Stimulated activated CD4-positive, alpha-beta T cell treated with anti-CD3 and anti-CD28 coated beads, Interleukin-4, amount 100 ng/mL, for 4 hours (primary cell): Measurements from ENCODE around the gene SPEN.
"Not testable (repeated sequence)": the region's sequence is repeated elsewhere in the genome, so short reads cannot be mapped to it uniquely, and the experiment has no call there.

Source experiments
- DNase-seq, 2 experiments: peaks; one replicate each; pipeline ENCODE4 v3.0.0-alpha.2; 2020

Gene SPEN, protein sequence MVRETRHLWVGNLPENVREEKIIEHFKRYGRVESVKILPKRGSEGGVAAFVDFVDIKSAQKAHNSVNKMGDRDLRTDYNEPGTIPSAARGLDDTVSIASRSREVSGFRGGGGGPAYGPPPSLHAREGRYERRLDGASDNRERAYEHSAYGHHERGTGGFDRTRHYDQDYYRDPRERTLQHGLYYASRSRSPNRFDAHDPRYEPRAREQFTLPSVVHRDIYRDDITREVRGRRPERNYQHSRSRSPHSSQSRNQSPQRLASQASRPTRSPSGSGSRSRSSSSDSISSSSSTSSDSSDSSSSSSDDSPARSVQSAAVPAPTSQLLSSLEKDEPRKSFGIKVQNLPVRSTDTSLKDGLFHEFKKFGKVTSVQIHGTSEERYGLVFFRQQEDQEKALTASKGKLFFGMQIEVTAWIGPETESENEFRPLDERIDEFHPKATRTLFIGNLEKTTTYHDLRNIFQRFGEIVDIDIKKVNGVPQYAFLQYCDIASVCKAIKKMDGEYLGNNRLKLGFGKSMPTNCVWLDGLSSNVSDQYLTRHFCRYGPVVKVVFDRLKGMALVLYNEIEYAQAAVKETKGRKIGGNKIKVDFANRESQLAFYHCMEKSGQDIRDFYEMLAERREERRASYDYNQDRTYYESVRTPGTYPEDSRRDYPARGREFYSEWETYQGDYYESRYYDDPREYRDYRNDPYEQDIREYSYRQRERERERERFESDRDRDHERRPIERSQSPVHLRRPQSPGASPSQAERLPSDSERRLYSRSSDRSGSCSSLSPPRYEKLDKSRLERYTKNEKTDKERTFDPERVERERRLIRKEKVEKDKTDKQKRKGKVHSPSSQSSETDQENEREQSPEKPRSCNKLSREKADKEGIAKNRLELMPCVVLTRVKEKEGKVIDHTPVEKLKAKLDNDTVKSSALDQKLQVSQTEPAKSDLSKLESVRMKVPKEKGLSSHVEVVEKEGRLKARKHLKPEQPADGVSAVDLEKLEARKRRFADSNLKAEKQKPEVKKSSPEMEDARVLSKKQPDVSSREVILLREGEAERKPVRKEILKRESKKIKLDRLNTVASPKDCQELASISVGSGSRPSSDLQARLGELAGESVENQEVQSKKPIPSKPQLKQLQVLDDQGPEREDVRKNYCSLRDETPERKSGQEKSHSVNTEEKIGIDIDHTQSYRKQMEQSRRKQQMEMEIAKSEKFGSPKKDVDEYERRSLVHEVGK (N-terminal part only)

DNA sequence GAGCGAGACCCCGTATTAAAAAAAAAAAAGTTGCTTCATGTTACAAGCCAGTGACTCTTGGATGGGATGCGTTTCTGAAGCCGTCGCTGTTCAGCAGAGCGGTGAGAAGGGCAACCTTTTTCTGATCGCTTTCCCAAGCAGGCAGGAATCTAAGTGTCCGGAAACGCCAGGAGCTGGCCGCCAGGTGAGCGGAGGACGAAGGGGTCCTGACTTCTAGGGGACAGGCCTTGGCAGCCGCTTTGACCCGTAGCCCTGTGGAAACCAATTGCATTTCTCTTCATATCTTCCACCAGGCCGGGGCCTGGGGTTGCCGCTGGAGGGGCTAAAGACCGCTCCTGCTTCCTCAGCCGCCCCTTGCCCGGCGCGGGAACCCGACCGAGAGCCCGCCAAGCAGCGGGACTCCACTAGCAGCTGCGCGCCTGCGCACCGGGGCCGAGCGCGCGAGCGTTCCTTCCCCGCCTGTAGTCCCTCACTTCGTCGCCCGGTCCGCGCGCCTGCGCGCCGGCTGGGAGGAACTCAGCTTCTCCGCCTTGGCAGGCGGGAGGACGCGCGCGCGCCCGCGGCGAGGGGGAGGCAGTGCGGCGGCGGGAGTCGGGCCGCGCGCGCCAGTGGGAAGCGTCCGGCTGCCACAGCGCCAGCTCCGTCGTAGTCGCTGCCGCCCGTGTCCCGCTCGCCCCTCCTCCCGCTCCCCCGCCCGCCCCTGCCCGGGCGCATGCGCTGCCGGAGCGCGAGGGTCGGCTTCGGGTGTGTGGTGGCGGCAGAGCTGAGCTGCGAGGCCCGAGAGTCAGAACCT, at the start of gene SPEN:
SPEN (plus strand) TSS at position 608 of the 793 bp plus-strand sequence. CDS start 361 bp downstream, outside the sequence.
- DNase-seq, result peak; percentile 99

DNA sequence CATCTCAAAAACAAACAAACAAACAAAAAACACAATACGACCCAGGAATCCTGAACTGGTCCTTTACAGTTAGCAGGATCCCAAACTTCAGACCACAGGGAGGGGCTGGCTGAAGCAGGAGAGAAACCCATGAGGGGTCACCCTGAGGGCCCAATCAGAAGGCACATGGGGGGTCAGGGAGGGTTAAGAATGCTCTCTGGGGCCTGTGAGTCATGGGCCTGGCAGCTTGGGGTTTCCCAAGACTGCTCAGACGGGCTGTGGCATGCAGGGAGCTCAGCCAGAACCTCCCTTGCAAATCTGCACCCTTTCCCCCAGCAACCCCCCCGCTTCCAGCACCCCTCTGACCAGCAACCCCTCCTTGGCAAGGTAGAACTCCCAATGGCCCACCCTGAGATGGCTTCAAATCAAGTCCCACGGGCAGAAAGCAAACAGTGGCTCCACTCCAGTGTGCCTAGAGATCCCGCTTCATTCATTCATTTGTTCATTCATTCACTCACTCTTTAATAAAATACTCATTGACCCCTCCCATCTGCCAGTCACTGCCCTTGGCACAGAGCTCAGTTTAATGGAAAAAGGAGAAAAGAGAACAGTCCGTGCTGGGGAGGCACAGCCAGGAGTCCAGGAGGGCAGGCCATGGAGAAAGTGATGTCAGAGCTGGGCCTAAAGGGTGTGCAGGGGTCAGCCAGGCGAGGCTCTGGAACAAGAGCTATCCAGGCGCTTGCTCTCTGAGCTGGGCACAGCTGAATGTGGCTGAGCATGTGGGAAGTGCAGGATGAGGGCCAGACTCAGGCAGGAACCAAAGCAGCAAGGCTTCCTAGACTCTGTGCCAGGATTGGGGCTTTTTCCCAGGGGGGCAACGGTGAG, 48.3 kb upstream of the SPEN start:
- peak in 1 of 2 experiments; percentile 18 for DNase-seq

DNA sequence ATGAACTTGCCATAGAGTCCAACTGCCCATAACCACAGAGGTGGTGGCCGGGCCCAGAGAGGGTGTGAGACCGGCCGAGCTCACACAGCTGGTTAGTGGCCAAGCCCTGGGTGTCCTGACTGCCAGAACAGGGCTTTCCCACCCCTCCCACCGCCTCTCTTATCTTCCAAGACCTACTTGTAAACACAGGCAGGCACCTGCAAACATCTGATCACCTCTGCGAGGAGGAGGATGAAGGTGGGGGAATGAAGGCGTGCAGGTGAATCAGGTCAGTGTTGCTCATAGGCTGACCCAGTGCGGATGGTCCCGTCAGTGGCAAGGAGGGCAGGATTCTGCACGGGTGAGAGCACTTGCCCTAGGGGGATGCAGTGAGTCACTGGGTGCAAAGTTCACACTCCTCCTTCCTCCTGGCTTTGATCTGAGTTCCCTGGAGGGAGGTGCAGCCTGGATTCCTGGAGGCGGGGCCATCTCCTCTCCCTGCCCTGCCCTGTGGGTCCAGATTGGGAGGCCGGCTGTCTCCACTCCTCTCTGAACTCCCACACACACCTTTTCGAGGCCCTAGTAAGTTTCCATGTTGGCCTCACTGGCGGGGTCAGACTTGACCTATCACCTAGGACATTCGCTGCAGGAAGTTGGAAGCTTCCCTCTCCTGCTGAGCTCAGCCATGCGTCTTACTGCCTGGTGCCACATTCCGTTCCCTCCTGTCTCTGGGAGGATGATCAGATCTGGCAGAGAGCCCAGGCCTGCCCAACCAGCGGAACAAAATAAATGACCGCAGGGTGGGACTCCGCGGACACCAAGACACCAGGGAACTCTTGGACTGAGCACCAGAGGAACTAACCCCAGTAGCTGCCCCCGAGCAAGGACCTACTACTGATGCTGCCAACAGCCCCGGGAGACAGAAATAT, 47.3 kb upstream of the SPEN start:
- no peak for DNase-seq

DNA sequence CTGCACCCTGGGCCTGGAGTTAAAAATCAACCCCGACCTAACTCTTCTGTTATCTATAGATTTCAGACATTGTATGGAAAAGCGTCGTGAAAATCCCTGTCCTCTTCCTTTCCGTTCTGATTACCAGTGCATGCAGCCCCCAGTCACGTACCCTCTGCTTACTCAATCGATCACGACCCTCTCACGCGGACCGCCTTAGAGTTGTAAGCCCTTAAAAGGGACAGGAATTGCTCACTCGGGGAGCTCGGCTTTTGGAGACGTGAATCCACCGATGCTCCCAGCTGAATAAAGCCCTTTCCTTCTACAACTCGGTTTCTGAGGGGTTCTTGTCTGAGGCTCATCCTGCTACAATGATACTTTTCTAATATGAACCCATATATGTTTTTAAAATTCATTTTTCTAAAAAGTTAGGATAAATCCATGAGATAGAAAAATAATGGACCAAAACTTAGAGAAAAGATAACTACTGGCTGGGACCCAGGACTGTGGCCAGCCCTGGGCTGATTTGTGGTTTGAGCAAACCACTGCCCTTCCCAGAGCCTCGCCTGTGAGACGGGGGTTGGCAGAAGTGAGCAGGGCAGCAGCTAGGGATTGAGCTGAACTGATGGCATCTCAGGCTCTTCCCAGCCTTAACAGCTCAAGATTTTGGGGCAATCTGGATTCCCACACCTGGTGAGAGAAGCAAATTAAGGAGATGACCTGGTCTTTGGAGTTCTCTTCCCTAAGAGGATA, 45.1 kb upstream of the SPEN start:
- no peak for DNase-seq

DNA sequence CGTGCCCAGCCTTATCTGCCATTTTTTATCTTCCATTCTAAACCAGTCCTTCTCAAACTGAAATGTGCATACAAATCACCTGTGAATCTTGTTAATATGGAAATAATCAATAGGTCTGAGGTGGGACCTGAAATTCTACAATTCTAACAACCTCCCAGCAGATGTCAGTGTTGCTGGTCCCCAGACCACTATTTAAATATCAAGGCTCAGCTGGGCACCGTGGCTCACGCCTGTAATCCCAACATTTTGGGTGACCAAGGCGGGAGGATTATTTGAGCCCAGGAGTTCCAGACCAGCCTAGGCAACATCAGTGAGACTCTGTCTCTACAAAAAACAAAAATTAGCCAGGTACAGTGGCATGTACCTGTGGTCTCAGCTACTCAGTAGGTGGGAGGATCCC, 44.1 kb upstream of the SPEN start:
- peak in 1 of 2 experiments; percentile 2 for DNase-seq

DNA sequence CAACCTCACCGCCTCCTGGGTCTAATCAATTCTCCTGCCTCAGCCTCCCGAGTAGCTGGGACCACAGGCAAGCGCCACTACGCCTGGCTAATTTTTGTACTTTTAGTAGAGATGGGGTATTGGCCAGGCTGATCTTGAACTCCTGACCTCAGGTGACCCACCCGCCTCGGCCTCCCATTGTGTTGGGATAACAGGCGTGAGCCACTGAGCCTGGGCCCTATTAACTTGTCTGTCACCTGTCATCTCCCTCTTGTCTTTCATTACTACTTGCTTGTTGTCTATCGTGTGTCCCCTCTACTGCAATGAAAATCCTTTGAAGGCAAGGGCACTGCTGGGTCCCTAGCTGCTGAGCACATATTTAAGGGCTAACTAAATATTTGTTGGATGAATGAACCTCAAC, 43.4 kb upstream of the SPEN start:
- DNase-seq, result no peak

DNA sequence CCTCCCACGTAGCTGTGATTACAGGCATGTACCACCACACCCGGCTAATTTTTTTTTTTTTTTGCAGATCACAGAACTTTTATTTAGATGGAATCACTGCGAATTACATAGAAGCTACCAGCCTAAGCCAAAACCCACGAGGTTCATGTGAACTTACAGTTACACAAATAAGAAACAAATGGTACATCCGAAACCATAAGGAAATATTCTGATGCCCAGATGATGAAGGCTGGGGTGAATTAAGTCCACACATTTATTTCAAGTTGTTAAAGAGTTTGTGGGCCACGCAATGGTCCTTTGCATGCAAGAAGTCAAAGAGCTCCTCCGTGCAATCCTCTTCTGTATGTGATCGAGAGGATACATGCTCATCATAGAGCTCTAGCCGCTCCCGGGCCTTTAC, 40.4 kb upstream of the SPEN start:
- DNase-seq, result no peak

DNA sequence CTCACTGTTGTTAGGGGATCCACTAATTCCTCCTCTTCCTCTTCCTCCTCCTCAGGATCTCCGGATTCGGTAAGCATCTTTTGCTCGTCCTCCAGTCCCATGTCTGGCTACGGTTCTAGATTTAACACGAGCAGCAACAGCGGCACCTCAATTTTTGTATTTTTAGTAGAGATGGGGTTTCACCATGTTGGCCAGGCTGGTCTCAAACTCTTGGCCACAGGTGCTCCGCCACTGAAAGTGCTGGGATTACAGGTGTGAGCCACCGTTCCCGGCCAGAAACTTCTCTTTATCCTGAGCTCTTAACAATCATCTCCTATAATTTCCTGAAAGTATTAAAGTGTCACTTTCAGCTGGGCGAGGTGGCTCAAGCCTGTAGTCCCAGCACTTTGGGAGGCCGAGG, 40.0 kb upstream of the SPEN start, which contains the start of gene UQCRHL:
UQCRHL (minus strand) TSS at position 101 of the 400 bp plus-strand sequence; CDS start at position 101, 0 bp downstream.
- DNase-seq, result not testable (repeated sequence)

DNA sequence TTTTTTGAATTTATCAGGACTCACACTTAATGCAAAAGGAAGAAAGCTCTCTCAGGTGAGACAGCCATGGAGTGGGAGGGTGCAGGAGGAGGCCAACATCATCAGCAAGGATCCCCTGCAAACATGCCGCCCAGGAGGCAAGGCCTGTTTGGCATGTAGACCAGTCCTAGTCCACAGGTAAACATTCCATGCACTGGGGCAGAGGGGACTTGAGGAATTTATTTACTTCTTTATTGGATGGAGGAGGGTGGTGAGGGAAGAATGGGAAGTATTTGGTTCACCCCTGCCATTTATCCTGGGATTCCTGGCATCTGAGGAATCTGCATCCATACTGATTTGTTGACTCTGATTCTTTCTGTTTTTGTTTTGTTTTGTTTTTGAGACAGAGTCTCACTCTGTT, 38.6 kb upstream of the SPEN start:
- DNase-seq, result no peak

DNA sequence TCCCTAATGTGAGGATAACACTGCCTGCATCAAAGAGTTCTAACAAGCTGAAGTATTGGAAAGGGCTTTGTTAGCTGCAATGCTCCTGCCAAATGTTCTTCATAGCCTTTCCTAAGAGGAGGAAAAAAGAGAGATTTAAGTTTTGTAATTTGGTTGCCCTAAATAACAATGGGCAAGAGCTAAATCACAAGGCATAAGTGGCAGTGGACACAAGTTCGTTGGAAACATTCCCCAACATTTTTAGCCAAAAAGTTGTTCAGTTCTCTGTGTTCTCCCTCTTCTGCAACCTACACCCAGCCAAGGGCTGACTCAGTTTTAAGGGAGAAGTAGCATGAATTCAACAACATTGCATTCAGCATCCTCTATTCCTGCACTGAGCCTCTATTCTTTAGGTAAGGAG, 37.4 kb upstream of the SPEN start:
- DNase-seq, result no peak

DNA sequence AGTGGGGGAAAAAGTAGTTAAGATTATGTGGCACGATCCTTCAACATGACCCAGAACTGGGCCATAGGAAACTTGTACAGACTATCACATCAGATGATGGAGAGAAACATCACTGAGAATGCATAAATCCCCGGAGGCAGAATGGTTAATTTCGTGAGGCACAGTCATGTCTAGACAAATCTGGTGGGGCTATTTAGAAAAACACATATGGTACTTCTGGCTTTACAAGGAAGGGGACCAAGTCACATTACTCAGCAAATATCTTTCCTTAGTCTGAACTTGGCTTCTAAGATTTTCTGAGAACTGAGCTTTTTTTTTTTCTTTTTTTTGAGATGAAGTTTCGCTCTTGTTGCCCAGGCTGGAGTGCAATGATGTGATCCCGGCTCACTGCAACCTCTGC, 30.8 kb upstream of the SPEN start:
- DNase-seq, result no peak

DNA sequence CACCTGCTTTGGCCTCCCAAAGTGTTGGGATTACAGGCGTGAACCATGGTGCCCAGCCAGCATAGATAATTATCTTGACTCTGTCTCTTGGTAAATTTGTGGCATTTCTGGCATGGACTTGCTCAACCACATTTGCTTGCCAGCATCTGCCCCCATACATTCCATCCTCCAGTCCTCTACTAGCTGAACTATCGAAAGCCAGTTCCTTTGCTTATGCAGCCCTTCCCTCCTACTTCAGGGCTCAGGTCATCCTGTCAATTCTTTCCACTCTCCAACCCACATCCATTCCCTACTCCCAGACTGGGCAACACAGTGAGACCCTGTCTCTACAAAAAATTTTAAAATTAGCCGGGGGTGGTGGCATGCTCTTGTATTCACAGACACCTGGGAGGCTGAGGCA, 27.0 kb upstream of the SPEN start:
- DNase-seq, result no peak

DNA sequence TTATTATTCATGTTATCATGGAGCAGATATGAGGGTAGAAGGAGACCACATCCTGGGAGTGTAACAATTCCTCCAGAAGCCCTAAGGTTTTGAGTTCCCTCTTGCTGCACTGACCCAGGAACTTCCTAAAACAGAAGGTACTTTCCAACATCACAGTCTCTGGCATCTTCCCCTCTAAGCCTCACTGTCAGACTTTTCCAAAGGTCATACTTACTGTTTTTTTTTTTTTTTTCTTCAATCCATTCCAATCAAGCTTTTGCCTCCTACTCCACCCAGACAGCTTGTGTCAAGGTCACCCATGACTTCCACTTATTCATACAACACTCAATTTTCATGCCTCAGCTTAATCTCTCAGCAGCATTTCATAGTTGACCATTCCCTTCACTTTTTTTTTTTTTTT, 21.7 kb upstream of the SPEN start:
- DNase-seq, result no peak

DNA sequence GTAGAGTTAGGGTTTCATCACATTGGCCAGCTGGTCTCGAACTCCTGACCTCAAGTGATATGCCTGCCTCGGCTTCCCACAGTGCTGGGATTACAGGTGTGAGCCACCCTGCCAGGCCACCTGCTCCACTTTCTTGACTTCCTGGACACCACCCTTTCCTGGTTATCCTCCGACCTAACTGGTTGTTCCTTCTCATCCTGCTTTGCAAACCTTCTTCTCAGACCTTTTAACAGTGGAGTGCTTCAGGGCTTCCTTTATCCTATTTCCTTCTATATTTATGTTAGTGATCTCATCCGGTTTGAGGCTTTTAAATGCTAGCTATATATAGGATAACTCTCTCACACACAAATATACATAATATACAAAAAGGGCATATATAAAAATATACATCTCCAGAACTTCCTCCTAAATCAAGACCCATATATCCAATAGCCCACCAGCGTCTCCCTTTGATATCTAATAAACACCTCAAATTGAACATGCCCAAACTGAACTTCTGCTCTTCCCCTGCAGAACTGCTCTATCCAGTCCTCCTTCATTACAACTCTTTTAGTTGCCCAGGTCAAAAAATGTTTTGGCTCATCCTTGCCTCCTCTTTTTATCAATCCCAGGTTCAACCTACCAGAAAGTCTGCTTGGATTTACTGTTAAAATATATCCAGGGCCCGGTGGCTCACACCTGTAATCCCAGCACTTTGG, 20.5 kb upstream of the SPEN start:
- no peak for DNase-seq

DNA sequence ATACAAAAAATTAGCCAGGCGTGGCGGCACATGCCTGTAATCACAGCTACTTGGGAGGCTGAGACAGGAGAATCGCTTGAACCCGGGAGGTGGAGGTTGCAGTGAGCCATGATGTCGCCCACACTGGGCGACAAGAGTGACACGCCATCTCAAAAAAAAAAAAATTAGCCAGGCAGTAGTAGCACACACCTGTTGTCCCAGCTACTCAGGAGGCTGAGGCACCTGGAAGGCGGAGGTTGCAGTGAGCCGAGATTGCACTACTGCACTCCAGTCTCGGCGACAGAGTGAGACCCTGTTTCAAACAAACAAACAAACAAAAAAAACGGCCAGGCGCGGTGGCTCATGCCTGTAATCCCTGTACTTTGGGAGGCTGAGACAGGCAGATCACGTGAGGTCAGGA, 19.9 kb upstream of the SPEN start:
- not testable (repeated sequence) for DNase-seq

DNA sequence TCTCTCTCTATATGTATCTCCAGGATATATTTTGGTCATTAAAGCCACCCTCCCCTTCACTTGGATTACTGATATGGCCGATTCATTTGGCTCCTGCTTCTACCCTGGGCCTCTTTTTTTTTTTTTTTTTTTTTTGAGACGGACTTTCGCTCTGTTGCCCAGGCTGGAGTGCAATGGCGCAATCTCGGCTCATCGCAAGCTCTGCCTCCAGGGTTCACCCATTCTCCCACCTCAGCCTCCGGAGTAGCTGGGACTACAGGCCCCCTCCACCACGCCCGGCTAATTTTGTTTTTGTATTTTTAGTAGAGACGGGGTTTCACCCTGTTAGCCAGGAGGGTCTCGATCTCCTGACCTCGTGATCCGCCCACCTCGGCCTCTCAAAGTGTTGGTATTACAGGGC, 18.6 kb upstream of the SPEN start:
- DNase-seq, result not testable (repeated sequence)

DNA sequence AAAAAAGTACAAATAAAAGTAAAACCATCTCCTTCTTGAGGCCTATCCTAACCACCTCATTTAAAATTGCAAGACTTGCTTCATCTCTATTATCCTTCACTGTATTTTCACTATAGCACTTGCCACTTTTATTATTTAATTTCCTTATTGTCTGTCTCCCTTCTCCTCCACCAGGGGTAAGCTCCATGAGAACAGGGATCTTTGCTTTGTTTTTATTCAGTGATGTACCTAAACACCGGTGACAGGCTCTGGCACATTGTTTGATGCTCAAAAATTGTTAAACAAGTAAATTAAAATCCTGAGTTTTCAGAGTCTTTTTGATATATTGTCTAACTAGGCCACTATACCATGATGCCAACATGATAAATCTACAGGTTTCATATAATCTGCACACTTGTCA, 17.2 kb upstream of the SPEN start:
- DNase-seq, result no peak

DNA sequence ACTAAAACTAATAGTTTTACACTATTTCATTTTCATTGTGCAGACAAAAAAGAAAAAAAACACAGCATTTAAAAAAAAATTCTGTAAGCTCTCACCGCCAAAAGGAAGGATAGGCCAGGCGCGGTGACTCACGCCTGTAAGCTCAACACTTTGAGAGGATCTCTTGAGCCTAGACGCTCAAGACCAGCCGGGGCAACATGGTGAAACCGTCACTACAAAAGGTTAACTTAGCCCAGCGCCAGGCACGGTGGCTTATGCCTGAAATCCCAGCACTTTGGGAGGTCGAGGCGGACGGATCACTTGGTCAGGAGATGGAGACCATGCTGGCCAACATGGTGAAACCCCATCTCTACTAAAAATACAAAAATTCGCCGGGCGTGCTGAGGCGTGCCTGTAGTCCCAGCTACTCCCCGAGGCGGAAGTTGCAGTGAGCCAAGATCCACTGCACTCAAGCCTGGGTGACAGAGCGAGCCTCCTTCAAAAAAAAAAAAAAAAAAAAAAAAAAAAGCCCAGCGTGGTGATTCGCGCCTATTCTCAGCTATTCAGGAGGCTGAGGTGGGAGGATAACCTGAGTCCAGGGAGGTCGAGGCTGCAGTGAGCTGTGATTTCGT, 14.3 kb upstream of the SPEN start:
- peak; percentile 24 to 58 for DNase-seq
